SU-DHL-6 (cell line): Measurements from ENCODE around the gene CEND1.

Experiments
- EZH2phosphoT487 ChIP-seq: fragments of 200-600 bp; sonication (generic), shearing (Covaris generic); conservative IDR thresholded peaks from 2 replicates; pipeline ENCODE4 v1.6.1; 2018; ENCODE audit warnings: mild to moderate bottlenecking, antibody characterized with exemption, low read length, moderate library complexity, mixed read lengths
- TF ChIP-seq, protein P1 (sequence below): fragments of 200-600 bp; sonication (generic); IDR thresholded peaks from one replicate; pipeline ENCODE4 v1.5.1; 2017; ENCODE audit warnings: antibody characterized with exemption, mild to moderate bottlenecking, low read length, moderate library complexity; ENCODE audit not compliant: insufficient read depth, poor library complexity, severe bottlenecking

DNA sequence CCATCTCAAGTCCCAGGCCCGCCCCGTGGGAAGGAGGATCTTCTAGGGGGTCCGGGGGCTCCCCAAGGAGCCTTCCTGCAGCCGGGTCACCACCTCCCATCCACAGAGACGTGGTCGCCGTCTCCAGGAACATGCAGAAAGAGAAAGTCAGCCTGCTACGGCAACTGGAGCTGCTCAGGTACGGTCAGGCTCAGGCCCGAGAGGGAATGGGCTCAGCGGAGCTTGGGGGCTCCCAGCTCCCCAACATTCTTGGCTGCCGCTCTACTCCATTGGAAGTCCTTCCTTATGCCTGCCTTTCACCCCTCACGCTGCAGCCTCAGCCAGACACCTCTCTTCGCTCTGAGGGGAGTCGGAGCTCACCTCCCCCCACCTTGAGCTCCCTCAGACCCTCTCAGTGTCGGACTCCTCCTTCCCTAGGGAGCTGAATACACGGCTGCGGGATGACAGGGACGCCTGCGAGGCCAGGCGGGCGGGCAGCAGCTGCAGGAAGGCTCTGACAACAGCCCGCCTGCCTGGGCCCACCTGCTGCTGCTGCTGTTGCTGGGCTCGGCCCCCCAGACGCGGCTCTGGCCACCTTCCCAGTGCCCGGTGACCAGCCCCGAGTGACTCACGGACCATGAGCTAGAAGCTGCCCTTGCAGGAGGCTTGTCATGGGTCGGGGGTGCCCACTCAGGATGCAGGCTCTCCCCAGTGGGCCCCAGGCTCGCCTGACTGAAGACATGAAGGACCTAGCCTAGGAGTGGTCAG lies 41.4 kb upstream of the CEND1 start:
- TF ChIP-seq, protein P1, sequence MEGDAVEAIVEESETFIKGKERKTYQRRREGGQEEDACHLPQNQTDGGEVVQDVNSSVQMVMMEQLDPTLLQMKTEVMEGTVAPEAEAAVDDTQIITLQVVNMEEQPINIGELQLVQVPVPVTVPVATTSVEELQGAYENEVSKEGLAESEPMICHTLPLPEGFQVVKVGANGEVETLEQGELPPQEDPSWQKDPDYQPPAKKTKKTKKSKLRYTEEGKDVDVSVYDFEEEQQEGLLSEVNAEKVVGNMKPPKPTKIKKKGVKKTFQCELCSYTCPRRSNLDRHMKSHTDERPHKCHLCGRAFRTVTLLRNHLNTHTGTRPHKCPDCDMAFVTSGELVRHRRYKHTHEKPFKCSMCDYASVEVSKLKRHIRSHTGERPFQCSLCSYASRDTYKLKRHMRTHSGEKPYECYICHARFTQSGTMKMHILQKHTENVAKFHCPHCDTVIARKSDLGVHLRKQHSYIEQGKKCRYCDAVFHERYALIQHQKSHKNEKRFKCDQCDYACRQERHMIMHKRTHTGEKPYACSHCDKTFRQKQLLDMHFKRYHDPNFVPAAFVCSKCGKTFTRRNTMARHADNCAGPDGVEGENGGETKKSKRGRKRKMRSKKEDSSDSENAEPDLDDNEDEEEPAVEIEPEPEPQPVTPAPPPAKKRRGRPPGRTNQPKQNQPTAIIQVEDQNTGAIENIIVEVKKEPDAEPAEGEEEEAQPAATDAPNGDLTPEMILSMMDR: no peak
- TF ChIP-seq EZH2phosphoT487: no peak
